ENCODE measurements around the gene LCE7A.

GRCh38 chr1:152855661-152856060, 4.1 kb upstream of the LCE7A start:
- TF ChIP-seq POLR2A (IDR thresholded peaks at IDR 0.05) (no peak), CTCF (IDR thresholded peaks at IDR 0.05) (no peak)

Measured in testis (tissue), 2 donors.